HG02642 (cell line): ENCODE results near the gene RAB31.

ENCODE experiments used
- ATAC-seq: cut with Tn5 transposase; IDR thresholded peaks from one replicate; pipeline ENCODE4 v1.9.1; 2021; ENCODE audit warnings: mild to moderate bottlenecking; ENCODE audit not compliant: unreplicated experiment, poor library complexity

The RAB31 gene

DNA sequence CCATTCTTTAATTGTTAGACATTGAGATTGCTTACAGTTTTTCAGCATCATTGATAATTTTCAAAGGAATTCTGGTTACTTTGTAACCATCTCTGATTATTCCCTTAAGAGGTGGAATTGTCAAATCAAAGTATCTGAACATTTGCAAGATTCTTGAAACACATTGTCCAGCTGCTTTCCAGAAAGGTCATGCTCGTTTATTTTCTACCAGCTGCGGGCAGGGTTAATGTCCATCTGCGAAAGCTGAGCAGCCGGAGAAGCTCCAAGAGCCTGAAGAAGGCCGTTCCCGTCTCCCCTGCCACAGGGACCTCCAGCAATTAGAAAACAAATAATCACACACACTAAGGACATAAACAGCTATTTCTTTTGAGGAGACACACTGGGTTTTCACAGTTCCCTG is 101.6 kb downstream of the RAB31 start:
- no peak for ATAC-seq

GRCh38 chr18:9810299-9810698 is 102.2 kb downstream of the RAB31 start:
- ATAC-seq, result no peak

DNA sequence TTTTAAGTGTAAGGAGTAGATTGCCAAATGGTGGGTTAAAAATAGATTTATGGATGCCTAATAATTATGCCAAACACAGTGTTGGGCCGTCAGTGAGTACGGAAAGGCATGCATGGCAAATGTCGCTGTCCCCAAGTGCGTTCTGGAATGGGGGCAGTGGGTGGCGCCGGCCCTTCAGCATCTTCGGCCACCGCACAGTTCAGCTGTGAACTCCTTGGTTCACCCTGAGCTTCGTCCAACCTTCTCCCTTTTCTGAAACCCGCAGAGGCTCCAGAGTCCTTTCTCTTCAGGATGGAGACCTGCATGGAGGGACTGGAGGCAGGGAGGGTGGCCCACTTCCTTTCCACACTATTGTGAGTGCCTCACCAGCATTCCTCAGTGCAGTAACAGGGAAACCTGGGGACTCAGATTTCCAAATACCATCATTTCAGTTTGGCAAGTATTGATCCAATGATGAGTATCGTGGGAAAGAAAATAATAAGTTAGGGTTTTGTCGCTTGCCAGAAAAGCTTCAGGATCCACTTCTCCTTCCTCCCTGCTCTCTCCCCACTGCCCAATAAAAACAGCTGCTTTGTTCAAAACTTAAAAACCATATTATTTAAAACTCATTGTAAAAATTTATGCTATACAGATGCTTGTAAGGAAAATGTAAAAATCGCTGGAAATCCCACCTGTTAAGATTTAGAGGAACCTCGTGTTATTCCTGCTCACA is 103.0 kb downstream of the RAB31 start:
- no peak for ATAC-seq

DNA sequence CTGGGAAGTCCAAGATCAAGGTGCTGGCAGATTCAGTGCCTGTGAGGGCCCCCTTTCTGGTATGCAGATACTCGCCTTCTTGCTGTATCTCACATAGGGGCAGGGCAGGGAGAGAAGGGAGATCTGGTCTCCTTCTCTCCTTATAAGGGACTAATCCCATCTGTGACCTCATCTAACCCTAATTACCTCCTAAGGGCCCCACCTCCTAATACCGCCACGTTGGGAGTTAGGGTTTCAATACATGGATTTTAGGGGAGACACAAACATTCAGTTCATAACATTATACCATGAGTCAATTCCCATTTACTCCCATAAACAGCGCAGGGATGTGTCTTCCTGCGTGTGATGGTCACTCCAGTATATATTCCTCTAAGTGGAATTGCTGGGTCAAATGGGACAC is 103.9 kb downstream of the RAB31 start:
- no peak for ATAC-seq

GRCh38 chr18:9814431-9814830 is 106.3 kb downstream of the RAB31 start:
- no peak for ATAC-seq

DNA sequence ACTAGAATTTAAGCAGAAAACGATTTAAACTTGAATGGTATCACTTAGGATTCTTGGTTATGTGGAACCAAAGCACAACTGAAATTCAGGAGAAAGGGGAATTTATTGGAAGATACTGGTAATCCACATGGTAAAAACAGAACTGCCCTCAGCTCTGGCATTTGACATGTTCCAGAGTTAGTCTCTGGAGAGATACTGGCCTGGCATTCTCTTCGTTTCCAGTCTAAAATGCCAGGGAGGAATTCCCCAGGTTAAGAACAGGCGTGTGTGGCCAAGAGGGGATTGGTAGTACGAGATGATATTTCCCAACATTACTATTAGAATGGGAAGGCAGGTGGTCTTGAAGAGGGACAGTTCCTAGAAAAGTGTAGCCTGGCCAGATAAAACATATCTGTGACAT is 109.2 kb downstream of the RAB31 start:
- ATAC-seq, result no peak

GRCh38 chr18:9817725-9818422 is 109.8 kb downstream of the RAB31 start:
- no peak for ATAC-seq

DNA sequence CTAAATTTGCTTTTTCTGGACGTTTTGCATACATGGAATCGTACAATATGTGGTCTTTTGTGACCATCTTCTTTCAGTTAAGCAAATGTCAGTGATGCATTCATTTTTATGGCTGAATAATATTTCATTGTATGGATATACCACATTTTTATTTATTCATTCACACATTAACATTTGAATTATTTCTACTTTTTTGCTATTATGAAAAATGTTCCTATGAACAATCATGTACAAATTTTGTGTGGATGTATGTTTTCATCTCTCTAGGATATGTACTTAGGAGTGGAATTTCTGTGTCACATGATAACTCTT is 110.3 kb downstream of the RAB31 start:
- ATAC-seq, result no peak

DNA sequence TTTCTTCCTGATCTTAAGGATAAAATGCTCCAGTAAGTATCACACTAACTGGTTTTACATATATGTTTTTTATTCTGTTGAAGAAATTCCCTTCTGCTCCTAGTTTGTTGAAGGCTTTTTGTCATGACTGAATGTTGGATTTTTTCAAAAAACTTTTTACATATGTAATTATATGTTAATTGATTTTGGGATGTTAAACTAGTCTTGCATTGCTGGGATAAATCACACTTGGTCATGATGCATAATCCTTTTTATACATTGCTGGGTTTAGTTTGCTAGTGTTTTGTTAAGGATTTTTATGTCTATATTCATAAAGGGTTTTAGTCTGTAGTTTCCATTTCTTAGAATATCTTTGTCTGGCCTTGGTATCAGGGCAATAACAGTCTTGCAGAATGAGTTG is 112.0 kb downstream of the RAB31 start:
- no peak for ATAC-seq

GRCh38 chr18:9820719-9821118 is 112.6 kb downstream of the RAB31 start:
- ATAC-seq, result no peak

GRCh38 chr18:9822587-9823185 is 114.6 kb downstream of the RAB31 start:
- no peak for ATAC-seq

DNA sequence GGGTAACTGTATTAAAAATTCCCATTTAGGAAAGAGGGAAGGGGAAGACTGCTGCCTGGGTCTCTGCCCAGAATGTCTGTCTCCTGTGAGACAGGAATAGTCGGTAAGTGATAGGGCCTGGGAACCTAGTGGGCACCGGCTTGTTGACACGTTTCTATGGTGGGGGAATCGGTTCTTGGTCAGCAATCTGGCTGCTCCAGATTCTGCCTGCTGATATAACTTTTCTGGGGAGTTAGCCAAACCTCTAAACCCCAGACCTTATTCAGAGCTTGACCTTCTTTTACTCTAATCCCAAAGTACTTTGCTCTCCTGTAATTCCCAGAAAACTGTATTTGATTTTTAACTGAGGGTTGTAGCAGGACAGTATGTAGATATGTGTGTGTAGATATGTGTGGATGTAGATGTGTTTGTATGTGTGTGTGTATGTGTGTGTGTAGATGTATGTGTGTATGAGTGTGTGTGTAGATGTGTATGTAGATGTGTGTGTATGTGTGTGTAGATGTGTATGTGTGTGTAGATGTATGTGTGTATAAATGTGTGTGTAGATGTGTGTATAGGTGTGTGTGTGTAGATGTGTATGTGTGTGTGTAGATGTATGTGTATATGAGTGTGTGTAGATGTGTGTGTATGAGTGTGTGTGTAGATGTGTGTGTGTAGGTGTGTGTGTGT is 115.8 kb downstream of the RAB31 start:
- ATAC-seq, result no peak

- ATAC-seq, result no peak
These were observed 116.4 kb downstream of the RAB31 start for GRCh38 chr18:9824474-9824832.

GRCh38 chr18:9824952-9825371 is 116.9 kb downstream of the RAB31 start:
- ATAC-seq, result no peak

DNA sequence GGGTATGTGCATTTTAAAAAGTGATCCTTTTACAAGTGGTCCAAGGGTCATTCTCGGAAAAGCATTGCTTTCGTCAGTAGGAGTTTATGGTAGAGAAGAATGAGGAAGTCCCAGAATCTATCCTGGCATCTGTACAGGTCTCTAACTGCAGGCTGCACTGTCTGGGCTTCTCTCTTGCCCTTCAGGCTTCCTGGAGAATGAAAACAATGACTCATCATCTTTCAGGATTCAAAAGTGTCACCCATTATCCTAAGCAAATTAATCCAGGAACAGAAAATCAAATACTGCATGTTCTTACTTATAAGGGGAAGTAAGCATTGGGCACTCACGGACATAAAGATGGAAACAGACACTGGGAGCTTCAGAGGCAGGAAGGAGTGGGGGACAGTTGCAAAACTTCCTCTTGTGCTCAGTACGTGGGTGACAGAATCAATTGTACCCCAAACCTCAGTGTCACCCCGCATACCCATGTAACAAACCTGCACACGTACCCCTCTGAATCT is 117.5 kb downstream of the RAB31 start:
- ATAC-seq, result no peak

GRCh38 chr18:9826685-9827084 is 118.6 kb downstream of the RAB31 start:
- no peak for ATAC-seq

GRCh38 chr18:9827211-9827792 is 119.2 kb downstream of the RAB31 start:
- ATAC-seq, result no peak

DNA sequence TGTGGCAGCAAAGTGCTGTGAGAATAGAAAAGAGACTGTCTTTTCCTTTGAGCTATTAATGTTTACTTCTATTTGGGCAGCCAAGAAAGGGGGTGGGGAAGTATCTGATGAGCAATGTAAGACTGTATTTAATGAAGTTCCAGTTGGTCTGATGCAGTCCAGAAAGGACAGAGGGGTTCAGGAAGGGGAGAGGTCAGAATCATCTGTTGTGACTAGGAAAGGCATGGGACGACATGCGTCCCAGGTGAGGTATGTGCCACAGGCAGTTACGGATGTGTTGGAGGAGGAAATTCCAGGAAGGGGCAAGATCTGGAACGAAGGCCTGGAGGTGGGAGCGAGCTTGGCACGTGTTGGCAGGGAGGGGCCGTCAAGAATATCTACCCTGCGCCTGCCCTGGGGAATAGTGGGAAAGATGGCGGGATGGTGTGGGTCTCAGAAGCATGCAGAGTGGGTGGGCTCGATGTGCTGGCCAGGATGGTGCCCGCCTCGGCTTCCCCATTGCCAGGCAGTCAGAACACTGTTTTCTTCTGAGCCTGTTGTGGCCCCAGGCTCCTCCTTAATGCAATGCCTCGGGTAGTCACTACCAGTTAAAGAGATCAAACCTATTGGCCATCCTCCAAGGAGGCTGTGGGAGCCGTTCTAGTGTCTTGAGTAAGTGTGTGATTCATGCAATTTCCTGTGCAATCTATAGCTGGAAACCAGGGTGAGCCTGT is 119.8 kb downstream of the RAB31 start:
- no peak for ATAC-seq

DNA sequence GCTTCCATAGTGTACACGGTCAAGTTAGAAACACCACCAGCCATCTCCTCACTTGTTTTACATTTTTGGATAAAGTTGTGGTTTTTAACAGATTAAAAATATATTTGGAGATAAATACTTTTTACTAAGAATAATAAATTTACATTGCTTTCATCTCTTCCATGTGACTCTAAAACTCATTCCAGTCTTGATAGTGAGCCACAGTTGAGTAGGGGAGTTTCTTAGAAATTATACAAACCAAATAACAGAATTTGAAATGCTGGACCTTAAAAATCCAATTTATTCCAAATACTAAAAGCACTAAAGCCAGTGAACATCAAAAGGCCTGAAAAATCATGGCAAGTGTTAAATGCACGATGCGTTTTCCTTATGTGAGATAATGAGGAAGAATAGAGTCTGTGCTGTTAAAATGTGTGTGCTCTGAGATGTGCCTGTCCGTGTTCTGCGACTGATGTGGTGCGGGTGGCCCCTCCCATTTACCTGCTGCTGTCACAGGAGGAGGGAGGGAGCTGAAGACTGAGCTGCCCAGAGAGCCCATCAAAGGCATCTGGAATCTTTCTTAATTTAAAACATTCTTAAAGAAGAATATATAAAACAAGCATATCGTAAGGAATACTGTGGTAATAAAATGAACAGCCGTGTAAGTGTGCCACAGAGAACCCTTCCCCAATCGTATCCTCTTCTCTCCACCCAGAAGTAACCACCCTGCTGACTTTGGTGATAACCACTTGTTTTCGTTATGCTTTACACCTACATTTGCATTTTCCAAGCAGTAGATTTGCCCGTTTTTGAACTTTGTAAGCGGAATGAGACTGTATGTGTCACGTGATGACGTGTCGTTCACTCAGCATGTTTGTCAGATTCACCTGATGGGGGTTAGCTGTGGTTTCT is 120.7 kb downstream of the RAB31 start:
- ATAC-seq, result no peak
